ENCODE data around the gene FBXW11. TPM values are rescaled to one million over a fixed set of nuclear protein-coding genes. Genes with fewer than 3 reads are reported as not detected.

FBXW11 gene
- total and polyA plus RNA-seq, 2 donors from 2014 or later = 16.0 to 44.4 TPM

DNA sequence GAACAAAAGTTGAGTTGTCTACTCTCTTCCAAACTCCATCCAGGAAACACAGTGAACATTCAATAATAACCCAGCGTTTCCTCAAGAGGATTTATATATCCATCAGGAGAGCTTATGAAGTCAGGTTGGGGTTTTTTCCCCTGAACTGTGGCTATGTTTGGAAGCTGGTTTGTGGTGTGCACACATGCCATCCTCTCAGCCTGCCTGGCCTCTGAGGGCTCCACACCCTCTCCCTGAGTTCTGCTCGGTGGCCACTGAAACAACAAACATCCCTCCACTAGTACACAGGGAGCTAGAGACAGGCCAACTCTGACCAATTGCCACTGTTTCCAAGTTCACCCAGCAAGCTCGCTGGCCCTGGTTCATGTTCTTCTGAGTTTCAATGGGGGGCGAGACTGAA is 185.2 kb downstream of the FBXW11 start:
- no peaks in the 10 kb centered on the region for H3K4me1 ChIP-seq (ENCODE audit: control insufficient read depth in 2 of 3, insufficient read depth in 2 of 3, low read depth in 1 of 3, low read length in 3 of 3)
- no peaks in the 10 kb centered on the region for H3K9me3 ChIP-seq (ENCODE audit: control insufficient read depth in 2 of 3, insufficient read depth in 1 of 3, low read length in 3 of 3)
- FAIRE-seq = no peak
- no peaks in the 10 kb centered on the region for H3K27me3 ChIP-seq (ENCODE audit: control insufficient read depth, insufficient read depth, low read length)
- H3K4me3 ChIP-seq (ENCODE audit: low read length in 3 of 3) = no peak overlapping the region
- intact Hi-C loops (cut with DNase I) = no loop called here
- TF ChIP-seq, protein P1, sequence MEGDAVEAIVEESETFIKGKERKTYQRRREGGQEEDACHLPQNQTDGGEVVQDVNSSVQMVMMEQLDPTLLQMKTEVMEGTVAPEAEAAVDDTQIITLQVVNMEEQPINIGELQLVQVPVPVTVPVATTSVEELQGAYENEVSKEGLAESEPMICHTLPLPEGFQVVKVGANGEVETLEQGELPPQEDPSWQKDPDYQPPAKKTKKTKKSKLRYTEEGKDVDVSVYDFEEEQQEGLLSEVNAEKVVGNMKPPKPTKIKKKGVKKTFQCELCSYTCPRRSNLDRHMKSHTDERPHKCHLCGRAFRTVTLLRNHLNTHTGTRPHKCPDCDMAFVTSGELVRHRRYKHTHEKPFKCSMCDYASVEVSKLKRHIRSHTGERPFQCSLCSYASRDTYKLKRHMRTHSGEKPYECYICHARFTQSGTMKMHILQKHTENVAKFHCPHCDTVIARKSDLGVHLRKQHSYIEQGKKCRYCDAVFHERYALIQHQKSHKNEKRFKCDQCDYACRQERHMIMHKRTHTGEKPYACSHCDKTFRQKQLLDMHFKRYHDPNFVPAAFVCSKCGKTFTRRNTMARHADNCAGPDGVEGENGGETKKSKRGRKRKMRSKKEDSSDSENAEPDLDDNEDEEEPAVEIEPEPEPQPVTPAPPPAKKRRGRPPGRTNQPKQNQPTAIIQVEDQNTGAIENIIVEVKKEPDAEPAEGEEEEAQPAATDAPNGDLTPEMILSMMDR (IDR thresholded peaks at IDR 0.05; ENCODE audit: borderline replicate concordance, extremely low read depth, insufficient read depth) = no peak
- no peak overlapping the region for H3K9ac ChIP-seq (ENCODE audit: low read length in 3 of 3)
- no peak for DNase-seq
- H3K27ac ChIP-seq (ENCODE audit: low read depth in 2 of 2, low read length in 2 of 2) = no peak overlapping the region
- H3K36me3 ChIP-seq (ENCODE audit: control insufficient read depth in 2 of 3, insufficient read depth in 3 of 3, low read length in 3 of 3) = no peaks in the 10 kb centered on the region

DNA sequence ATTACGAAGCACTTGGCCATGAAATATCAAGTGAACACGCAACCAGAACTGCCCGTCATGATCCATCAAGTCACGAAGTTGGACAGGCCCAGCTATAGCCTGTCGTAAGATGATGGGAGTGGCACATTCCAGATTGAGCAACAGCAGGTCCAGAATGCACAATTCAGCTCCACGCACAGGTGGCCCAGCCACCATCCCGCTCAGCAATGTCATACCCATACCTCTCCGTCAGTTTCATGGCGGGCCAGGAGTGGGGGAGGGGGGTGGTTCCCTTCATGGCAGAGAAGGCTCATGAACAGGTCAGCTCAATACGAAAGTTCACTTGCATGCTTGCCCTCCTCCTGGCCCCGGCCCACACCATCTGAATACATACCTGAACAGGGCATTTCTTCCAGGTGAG is 185.9 kb downstream of the FBXW11 start:
- Histone ChIP-seq H3K9ac (ENCODE audit: low read length in 3 of 3) (no peak overlapping the region), H3K27me3 (ENCODE audit: control insufficient read depth, insufficient read depth, low read length) (no peaks in the 10 kb centered on the region), H3K36me3 (ENCODE audit: control insufficient read depth in 2 of 3, insufficient read depth in 3 of 3, low read length in 3 of 3) (no peaks in the 10 kb centered on the region), H3K9me3 (ENCODE audit: control insufficient read depth in 2 of 3, insufficient read depth in 1 of 3, low read length in 3 of 3) (no peaks in the 10 kb centered on the region), H3K27ac (ENCODE audit: low read depth in 2 of 2, low read length in 2 of 2) (no peak overlapping the region), H3K4me1 (ENCODE audit: control insufficient read depth in 2 of 3, insufficient read depth in 2 of 3, low read depth in 1 of 3, low read length in 3 of 3) (no peaks in the 10 kb centered on the region), H3K4me3 (ENCODE audit: low read length in 3 of 3) (no peak overlapping the region)
- TF ChIP-seq, protein P1 (IDR thresholded peaks at IDR 0.05; ENCODE audit: borderline replicate concordance, extremely low read depth, insufficient read depth) = no peak
- DNase-seq (no peak), FAIRE-seq (no peak)
- intact Hi-C loops (cut with DNase I) = no loop called here

- H3K9ac ChIP-seq (ENCODE audit: low read length in 3 of 3) = no peak overlapping the region
- TF ChIP-seq, protein P1 (IDR thresholded peaks at IDR 0.05; ENCODE audit: borderline replicate concordance, extremely low read depth, insufficient read depth) = no peak
- H3K4me1 ChIP-seq (ENCODE audit: control insufficient read depth in 2 of 3, insufficient read depth in 2 of 3, low read depth in 1 of 3, low read length in 3 of 3) = no peaks in the 10 kb centered on the region
- DNase-seq = no peak
- no peak overlapping the region for H3K4me3 ChIP-seq (ENCODE audit: low read length in 3 of 3)
- no peak overlapping the region for H3K27ac ChIP-seq (ENCODE audit: low read depth in 2 of 2, low read length in 2 of 2)
- H3K9me3 ChIP-seq (ENCODE audit: control insufficient read depth in 2 of 3, insufficient read depth in 1 of 3, low read length in 3 of 3) = no peaks in the 10 kb centered on the region
- FAIRE-seq = no peak
- no peaks in the 10 kb centered on the region for H3K36me3 ChIP-seq (ENCODE audit: control insufficient read depth in 2 of 3, insufficient read depth in 3 of 3, low read length in 3 of 3)
- intact Hi-C loops (cut with DNase I) = no loop called here
- no peaks in the 10 kb centered on the region for H3K27me3 ChIP-seq (ENCODE audit: control insufficient read depth, insufficient read depth, low read length)
Measured at GRCh38 chr5:171816666-171817065, 189.8 kb downstream of the FBXW11 start.

DNA sequence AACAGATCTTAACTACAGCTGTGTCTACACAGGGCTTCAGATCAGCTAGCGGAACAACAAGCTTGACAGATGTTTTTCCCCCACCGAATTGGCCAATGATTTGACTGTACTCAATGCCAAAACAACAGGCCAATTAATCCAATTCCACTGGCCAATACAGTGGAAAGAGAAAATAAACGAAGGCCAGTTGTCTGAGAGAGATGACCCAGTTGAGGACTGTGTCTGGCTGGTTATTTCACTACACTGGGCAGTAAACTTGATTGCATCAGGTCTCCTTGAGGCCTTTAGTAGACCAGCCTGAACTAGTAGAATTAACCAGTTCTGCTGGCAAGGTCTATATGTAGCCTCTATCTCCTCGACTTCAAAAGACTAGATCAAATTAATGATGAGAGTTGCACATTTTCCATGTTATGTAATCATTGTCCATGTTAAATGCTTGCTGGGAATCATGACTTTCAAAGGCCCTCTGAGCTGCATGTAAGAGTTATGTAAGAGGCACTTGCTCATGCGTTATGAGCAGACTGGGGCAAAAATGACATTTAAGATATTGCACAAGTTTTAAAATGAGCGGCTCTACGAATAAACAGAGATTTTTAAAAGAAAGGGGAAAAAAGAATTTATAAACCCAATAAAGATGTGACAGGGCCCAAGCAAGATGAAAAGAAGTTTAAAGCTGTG is 192.5 kb downstream of the FBXW11 start:
- TF ChIP-seq, protein P1 (IDR thresholded peaks at IDR 0.05; ENCODE audit: borderline replicate concordance, extremely low read depth, insufficient read depth) = no peak
- Histone ChIP-seq H3K27ac (ENCODE audit: low read depth in 2 of 2, low read length in 2 of 2) (no peak overlapping the region), H3K4me3 (ENCODE audit: low read length in 3 of 3) (no peak overlapping the region), H3K9ac (ENCODE audit: low read length in 3 of 3) (no peak overlapping the region), H3K36me3 (ENCODE audit: control insufficient read depth in 2 of 3, insufficient read depth in 3 of 3, low read length in 3 of 3) (no peaks in the 10 kb centered on the region), H3K9me3 (ENCODE audit: control insufficient read depth in 2 of 3, insufficient read depth in 1 of 3, low read length in 3 of 3) (peaks cover 0 to 9% (median 3%) of the 10 kb centered on the region in 3 donors), H3K27me3 (ENCODE audit: control insufficient read depth, insufficient read depth, low read length) (no peaks in the 10 kb centered on the region), H3K4me1 (ENCODE audit: control insufficient read depth in 2 of 3, insufficient read depth in 2 of 3, low read depth in 1 of 3, low read length in 3 of 3) (no peaks in the 10 kb centered on the region)
- DNase-seq (no peak), FAIRE-seq (no peak)
- intact Hi-C loops (cut with DNase I) = no loop called here
